ENCODE data around the gene JUND.

- TF ChIP-seq, protein P1, sequence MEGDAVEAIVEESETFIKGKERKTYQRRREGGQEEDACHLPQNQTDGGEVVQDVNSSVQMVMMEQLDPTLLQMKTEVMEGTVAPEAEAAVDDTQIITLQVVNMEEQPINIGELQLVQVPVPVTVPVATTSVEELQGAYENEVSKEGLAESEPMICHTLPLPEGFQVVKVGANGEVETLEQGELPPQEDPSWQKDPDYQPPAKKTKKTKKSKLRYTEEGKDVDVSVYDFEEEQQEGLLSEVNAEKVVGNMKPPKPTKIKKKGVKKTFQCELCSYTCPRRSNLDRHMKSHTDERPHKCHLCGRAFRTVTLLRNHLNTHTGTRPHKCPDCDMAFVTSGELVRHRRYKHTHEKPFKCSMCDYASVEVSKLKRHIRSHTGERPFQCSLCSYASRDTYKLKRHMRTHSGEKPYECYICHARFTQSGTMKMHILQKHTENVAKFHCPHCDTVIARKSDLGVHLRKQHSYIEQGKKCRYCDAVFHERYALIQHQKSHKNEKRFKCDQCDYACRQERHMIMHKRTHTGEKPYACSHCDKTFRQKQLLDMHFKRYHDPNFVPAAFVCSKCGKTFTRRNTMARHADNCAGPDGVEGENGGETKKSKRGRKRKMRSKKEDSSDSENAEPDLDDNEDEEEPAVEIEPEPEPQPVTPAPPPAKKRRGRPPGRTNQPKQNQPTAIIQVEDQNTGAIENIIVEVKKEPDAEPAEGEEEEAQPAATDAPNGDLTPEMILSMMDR (IDR thresholded peaks at IDR 0.05; ENCODE audit: insufficient read depth, low read depth, low read length): no peak
- TF ChIP-seq EZH2 (IDR thresholded peaks at IDR 0.05; ENCODE audit: insufficient read depth, low read length): no peak
Observed at GRCh38 chr19:18321734-18322102, 40.3 kb upstream of the JUND start.

All from astrocyte (in vitro differentiated cells and primary cell).